GM13977 (cell line): ENCODE data around the gene GALNT18.

Source experiments
- DNase-seq: peaks from one replicate; pipeline ENCODE4 v3.0.0; 2012; ENCODE audit warnings: low spot score
- in situ Hi-C: fragments of 300-500 bp; cut with MboI; formaldehyde crosslinking; loops from one replicate; pipeline ENCODE4 v1.12.0; 2022; ENCODE audit warnings: low sequenced_read_pairs, low pct_unique_long_range_greater_than_20kb, mixed read lengths, inconsistent platforms; ENCODE audit not compliant: unreplicated experiment
- TF ChIP-seq, protein P1 (sequence below): IDR thresholded peaks from 2 replicates; pipeline ENCODE4 v1.5.1; 2012; ENCODE audit warnings: mild to moderate bottlenecking, control low read depth; ENCODE audit not compliant: insufficient read depth; ENCODE audit errors: extremely low read depth, missing control alignments

Gene GALNT18

DNA sequence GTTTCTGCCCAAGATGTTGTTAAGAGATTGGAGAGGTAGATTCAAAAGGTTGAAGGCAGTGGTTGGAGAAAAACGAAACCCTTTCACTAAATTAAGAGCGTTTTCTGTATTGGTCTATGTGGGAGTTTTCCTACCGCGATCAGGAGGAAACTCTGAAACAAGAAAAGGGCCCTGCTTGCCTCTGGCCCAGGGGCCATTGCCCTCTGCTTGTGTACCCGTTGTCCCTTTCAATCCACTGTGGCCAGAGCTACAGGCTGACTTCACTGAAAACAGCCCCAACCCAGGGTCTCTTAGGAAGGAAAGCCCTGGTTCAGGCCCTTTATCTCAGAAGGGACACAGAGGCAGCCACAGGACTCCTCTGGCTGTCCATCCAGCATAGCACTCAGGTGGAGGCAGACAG lies 367.8 kb downstream of the GALNT18 start:
- no peak for DNase-seq
- in situ Hi-C loops: no loop called here
- TF ChIP-seq, protein P1, sequence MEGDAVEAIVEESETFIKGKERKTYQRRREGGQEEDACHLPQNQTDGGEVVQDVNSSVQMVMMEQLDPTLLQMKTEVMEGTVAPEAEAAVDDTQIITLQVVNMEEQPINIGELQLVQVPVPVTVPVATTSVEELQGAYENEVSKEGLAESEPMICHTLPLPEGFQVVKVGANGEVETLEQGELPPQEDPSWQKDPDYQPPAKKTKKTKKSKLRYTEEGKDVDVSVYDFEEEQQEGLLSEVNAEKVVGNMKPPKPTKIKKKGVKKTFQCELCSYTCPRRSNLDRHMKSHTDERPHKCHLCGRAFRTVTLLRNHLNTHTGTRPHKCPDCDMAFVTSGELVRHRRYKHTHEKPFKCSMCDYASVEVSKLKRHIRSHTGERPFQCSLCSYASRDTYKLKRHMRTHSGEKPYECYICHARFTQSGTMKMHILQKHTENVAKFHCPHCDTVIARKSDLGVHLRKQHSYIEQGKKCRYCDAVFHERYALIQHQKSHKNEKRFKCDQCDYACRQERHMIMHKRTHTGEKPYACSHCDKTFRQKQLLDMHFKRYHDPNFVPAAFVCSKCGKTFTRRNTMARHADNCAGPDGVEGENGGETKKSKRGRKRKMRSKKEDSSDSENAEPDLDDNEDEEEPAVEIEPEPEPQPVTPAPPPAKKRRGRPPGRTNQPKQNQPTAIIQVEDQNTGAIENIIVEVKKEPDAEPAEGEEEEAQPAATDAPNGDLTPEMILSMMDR: no peak

DNA sequence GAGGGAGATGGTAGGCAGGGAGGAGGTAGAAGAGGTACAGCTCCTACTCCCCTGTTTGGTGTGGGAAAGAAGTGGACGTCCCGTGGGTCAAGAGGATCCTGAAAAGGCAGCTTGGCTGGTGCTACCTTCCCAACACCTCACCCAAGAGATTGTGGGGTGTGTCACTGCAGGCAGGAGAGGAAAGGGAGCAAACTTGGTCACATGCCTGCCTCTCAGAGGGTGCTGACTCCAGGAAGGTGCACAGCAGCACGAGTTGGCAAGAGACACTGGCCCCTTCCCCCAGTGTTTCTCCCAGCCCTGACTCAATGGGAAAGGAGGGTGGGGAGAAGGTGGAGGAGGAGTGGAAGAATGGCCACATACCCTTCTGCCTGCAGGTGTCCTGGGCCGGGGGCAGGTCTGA lies 368.3 kb downstream of the GALNT18 start:
- TF ChIP-seq, protein P1: no peak
- in situ Hi-C loops: no loop called here
- DNase-seq: no peak

DNA sequence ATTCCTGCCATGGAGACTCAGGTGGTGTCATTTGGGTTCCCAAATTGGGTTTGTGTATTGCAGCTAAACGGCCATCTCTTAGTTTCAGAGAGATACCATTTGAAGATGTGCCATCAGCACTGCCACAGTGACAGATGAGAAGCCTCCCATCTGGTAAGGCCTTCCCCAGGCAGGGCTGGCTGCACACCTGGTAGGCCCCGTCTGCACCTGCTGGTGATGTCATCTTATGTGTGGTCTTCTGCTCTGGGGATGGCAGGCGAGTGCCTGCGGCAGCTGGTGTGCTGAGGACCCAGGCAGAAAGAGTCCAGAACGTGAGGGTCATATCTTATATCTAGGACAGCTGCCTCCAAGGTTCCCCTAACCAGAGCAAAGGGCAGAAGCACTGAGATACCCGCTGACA lies 369.4 kb downstream of the GALNT18 start:
- no peak for DNase-seq
- in situ Hi-C loops: no loop called here
- TF ChIP-seq, protein P1: no peak

DNA sequence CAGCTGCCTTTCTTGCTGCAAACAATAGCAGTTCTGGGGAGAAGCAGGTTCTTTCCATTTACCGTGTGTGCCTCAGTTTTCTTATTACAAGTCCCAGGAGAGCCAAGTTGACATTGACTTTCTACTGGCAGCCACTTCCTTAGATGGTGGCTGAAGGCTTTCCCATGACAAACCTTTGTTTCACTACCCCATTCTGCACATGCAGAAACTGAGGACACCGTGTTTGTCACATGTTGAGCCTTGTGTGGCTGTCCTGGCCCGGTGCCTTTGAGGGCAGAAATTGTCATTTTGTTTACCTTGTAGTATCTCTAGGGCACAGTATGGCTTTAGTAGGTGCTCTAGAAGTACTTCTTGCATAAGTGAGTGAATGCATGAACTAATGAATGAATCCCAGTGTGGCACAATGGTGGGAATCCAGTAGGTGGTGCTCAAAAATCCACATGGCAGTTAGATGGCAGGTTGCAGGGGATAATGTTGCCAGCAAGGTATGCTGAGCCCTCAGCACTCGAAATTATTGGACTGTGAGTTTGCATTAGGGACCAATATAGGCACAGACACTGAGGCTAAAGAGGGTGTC lies 370.3 kb downstream of the GALNT18 start:
- in situ Hi-C loops: no loop called here
- TF ChIP-seq, protein P1: no peak
- no peak for DNase-seq

DNA sequence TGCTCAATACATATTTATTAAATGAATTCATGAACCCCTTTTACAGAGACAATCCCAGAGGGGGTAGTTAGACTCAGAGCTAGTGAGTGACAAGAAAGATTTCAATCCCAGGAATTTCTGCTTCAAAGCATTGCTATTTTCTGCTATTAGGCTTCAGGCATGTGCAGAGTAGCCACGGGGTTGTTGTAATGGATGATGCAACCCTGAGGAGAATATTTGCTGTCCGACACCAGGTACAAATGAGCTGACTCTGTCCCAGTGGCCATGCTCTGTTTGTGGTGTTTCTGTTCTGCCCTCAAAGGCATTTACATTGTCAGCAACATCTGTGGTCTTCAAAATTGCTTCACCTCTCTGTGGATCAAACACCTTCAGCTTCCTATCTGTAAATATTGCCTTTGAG lies 371.3 kb downstream of the GALNT18 start:
- DNase-seq: no peak
- TF ChIP-seq, protein P1: no peak

DNA sequence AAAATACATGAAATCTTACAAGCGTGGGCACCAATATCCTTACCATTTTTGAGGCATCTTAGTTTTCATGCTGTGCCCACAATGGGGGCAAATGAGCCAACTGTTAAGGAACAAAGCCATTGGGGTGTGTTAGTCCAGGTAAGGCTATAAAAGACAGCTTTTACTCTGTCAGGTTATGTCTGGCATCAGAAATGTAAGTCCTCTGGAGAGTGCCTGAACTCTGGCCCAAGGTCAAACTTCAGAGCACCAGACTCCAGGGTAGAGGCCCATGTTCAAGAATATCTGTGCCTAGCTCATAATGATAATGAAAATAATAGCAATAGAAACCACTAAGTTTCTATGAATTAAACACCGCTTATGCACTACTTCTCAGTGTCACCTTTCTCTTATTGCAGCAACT lies 374.2 kb downstream of the GALNT18 start:
- TF ChIP-seq, protein P1: no peak
- in situ Hi-C loops: no loop called here
- no peak for DNase-seq

More for the DNA sequence above, 371.3 kb downstream of the GALNT18 start:
- in situ Hi-C loops: no loop called here

DNA sequence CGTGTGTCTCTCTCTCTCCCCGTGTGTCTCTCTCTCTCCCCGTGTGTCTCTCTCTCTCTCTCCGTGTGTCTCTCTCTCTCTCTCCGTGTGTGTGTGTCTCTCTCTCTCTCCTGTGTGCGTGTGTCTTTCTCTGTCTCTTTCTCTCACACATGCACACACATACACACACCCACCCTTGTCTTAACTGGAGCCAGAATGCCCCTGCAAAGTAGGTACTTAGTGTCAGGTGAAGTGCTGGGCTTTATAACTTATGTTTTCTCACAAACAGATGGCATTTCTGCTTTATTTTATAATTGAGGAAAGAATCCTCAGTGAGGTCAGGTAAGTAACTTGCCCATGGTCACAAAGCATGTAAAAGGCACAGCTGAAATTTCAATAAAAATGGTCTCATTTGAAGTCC lies 374.7 kb downstream of the GALNT18 start:
- in situ Hi-C loops: no loop called here
- no peak for DNase-seq
- TF ChIP-seq, protein P1: no peak
